ENCODE results near the gene KIAA1549. TPM values are rescaled to one million over a fixed set of nuclear protein-coding genes. Genes with fewer than 3 reads are reported as not detected.

KIAA1549 gene
- total RNA-seq, 3 donors from 2014 or later (not counting 1 experiment from before 2014, with no cell fraction given), result 0.08 to 0.09 (median 0.09) TPM

DNA sequence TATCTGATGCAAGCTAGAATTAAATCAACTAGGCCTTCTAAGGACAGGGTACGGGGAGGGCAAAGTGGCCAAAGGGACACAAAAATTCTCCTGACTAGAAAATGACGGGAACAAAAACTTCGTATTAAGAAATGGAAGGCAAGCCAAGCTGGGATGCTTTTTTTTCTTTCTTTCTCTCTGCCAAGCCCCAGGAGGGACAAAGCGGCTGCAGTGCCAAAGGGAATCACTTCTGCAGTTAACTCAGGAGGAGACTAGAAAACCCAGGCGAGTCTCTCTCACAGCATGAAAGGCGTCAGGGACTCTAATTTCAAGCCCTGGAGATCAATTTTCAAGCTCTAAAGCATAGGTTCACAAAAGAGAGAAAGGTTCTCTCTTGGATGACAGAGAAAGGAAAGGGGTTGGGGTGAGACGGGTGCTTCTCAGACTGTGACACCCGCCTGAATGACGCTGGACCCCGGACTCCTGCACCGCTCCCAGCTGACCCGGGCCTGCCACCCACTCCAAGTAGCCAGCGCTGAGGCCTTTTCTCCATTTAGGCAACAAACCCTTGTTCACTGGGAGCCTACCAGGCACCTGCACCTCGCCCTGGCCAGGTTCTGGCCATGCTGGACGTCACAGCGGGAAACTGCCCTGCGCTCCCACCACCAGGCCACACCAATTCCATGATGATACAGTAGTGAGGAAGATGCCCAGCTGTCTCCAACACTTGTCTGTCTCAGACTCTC, 56.5 kb downstream of the KIAA1549 start:
- no peaks in the 10 kb centered on the region for H3K4me1 Mint-ChIP-seq
- no peaks in the 10 kb centered on the region for H3K4me1 ChIP-seq (ENCODE audit: control insufficient read depth, insufficient read depth, low read length)
- ATAC-seq (no peak), DNase-seq (no peak)
- H3K27me3 Mint-ChIP-seq (ENCODE audit: low read depth in 2 of 2), result peaks cover 0 to 4% of the 10 kb centered on the region in 2 donors
- intact Hi-C loops (cut with micrococcal nuclease), result no loop called here
- H3K4me3 Mint-ChIP-seq, result no peak overlapping the region
- H3K36me3 ChIP-seq (ENCODE audit: control insufficient read depth, insufficient read depth, low read length), result no peaks in the 10 kb centered on the region
- no peaks in the 10 kb centered on the region for H3K36me3 Mint-ChIP-seq
- TF ChIP-seq, protein P1, sequence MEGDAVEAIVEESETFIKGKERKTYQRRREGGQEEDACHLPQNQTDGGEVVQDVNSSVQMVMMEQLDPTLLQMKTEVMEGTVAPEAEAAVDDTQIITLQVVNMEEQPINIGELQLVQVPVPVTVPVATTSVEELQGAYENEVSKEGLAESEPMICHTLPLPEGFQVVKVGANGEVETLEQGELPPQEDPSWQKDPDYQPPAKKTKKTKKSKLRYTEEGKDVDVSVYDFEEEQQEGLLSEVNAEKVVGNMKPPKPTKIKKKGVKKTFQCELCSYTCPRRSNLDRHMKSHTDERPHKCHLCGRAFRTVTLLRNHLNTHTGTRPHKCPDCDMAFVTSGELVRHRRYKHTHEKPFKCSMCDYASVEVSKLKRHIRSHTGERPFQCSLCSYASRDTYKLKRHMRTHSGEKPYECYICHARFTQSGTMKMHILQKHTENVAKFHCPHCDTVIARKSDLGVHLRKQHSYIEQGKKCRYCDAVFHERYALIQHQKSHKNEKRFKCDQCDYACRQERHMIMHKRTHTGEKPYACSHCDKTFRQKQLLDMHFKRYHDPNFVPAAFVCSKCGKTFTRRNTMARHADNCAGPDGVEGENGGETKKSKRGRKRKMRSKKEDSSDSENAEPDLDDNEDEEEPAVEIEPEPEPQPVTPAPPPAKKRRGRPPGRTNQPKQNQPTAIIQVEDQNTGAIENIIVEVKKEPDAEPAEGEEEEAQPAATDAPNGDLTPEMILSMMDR (IDR thresholded peaks at IDR 0.05), result no peak
- WGBS (ENCODE audit: insufficient coverage), result 94% methylated on average over 17 of the region's 17 CpGs
- H3K27ac ChIP-seq (ENCODE audit: low read length), result no peak overlapping the region
- H3K9me3 ChIP-seq (ENCODE audit: control insufficient read depth, insufficient read depth, low read length), result no peaks in the 10 kb centered on the region
- no peak overlapping the region for H3K4me3 ChIP-seq (ENCODE audit: low read length)
- no peaks in the 10 kb centered on the region for H3K9me3 Mint-ChIP-seq
- no peaks in the 10 kb centered on the region for H3K27me3 ChIP-seq (ENCODE audit: control insufficient read depth, insufficient read depth, low read length)
- H3K27ac Mint-ChIP-seq, result no peak overlapping the region

DNA sequence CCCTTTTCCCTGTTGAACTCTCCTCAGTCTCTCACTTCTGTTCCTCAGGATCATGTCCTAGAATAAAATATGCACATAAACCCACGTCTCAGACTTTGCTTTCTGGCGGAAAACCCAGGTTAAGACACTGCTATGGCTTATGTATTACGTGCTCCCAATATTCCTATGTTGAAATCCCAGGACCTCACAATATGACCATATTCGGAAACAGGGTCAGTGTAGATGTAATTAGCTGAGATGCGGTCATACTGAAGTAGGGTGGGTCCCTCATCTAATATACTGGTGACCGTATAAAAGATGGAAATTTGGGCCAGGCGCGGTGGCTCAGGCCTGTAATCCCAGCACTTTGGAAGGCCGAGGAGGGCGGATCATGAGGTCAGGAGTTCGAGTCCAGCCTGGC, 59.9 kb downstream of the KIAA1549 start:
- Mint-ChIP-seq H3K27ac (no peak overlapping the region), H3K9me3 (no peaks in the 10 kb centered on the region), H3K36me3 (no peaks in the 10 kb centered on the region), H3K27me3 (ENCODE audit: low read depth in 2 of 2) (peaks cover 0 to 8% of the 10 kb centered on the region in 2 donors), H3K4me1 (no peaks in the 10 kb centered on the region), H3K4me3 (no peak overlapping the region)
- intact Hi-C loops (cut with micrococcal nuclease), result no loop called here
- ATAC-seq (no peak), DNase-seq (no peak)
- TF ChIP-seq, protein P1 (IDR thresholded peaks at IDR 0.05), result no peak
- Histone ChIP-seq H3K27me3 (ENCODE audit: control insufficient read depth, insufficient read depth, low read length) (no peaks in the 10 kb centered on the region), H3K27ac (ENCODE audit: low read length) (no peak overlapping the region), H3K9me3 (ENCODE audit: control insufficient read depth, insufficient read depth, low read length) (no peaks in the 10 kb centered on the region), H3K4me3 (ENCODE audit: low read length) (no peak overlapping the region), H3K4me1 (ENCODE audit: control insufficient read depth, insufficient read depth, low read length) (no peaks in the 10 kb centered on the region), H3K36me3 (ENCODE audit: control insufficient read depth, insufficient read depth, low read length) (no peaks in the 10 kb centered on the region)
- WGBS (ENCODE audit: insufficient coverage), result 94% methylated on average over 11 of the region's 11 CpGs

DNA sequence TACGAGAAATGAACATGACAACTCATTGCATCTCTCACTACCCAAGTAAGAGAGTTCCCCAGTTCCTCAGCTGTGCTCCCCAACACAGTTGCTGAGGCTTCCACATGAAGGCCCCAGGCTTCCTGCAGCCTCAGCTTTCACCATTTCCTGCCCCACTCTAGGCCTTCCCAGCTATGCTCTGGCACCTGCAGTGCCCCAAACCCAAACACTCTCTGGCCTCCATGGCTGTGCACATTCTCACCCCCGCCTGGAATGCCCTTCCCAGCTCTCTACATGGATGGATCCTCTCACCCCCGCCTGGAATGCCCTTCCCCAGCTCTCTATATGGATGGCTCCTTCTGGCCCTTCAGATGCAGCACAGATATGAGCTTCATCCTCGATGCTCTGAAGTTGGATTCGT, 61.3 kb downstream of the KIAA1549 start:
- H3K36me3 Mint-ChIP-seq, result no peaks in the 10 kb centered on the region
- Histone ChIP-seq H3K4me1 (ENCODE audit: control insufficient read depth, insufficient read depth, low read length) (no peaks in the 10 kb centered on the region), H3K27ac (ENCODE audit: low read length) (no peak overlapping the region), H3K4me3 (ENCODE audit: low read length) (no peak overlapping the region), H3K36me3 (ENCODE audit: control insufficient read depth, insufficient read depth, low read length) (no peaks in the 10 kb centered on the region), H3K27me3 (ENCODE audit: control insufficient read depth, insufficient read depth, low read length) (no peaks in the 10 kb centered on the region), H3K9me3 (ENCODE audit: control insufficient read depth, insufficient read depth, low read length) (no peaks in the 10 kb centered on the region)
- TF ChIP-seq, protein P1 (IDR thresholded peaks at IDR 0.05), result no peak
- intact Hi-C loops (cut with micrococcal nuclease), result no loop called here
- peaks cover 11% of the 10 kb centered on the region in 2 donors for H3K27me3 Mint-ChIP-seq (ENCODE audit: low read depth in 2 of 2)
- ATAC-seq (no peak), DNase-seq (peak in 1 of 2 donors; percentile 20)
- H3K4me1 Mint-ChIP-seq, result no peaks in the 10 kb centered on the region
- H3K4me3 Mint-ChIP-seq, result no peak overlapping the region
- H3K9me3 Mint-ChIP-seq, result no peaks in the 10 kb centered on the region
- WGBS (ENCODE audit: insufficient coverage), result 78% methylated on average over 5 of the region's 5 CpGs
- no peak overlapping the region for H3K27ac Mint-ChIP-seq

DNA sequence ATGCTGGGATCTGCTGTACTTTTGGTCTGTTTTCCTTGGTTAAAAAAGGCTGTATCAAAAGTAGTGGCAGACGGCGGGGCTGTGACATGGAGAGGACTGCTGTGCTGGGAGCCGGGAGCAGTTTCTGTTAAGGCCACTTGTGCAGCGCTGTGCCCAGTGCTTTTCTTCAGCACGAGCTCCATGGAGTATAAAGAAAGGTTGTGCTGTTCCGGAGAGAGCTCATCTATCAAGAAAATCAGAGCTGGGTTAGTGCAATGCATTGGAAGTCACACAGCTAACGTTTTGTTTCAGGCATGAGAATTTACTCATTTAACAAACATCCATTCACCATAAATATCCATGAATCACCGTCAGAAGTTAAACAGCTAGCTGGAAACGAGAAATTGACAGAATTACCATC, 62.0 kb downstream of the KIAA1549 start:
- no peak for ATAC-seq
- H3K4me1 Mint-ChIP-seq, result no peaks in the 10 kb centered on the region
- 88% methylated on average over 9 of the region's 9 CpGs for WGBS (ENCODE audit: insufficient coverage)

More for the DNA sequence above, 62.0 kb downstream of the KIAA1549 start:
- no peak for DNase-seq
- intact Hi-C loops (cut with micrococcal nuclease), result no loop called here
- no peaks in the 10 kb centered on the region for H3K9me3 ChIP-seq (ENCODE audit: control insufficient read depth, insufficient read depth, low read length)
- Mint-ChIP-seq H3K27ac (no peak overlapping the region), H3K36me3 (no peaks in the 10 kb centered on the region), H3K4me3 (no peak overlapping the region), H3K9me3 (no peaks in the 10 kb centered on the region), H3K27me3 (ENCODE audit: low read depth in 2 of 2) (peaks cover 12 to 18% of the 10 kb centered on the region in 2 donors)
- H3K36me3 ChIP-seq (ENCODE audit: control insufficient read depth, insufficient read depth, low read length), result no peaks in the 10 kb centered on the region
- no peak overlapping the region for H3K4me3 ChIP-seq (ENCODE audit: low read length)
- H3K27ac ChIP-seq (ENCODE audit: low read length), result no peak overlapping the region
- TF ChIP-seq, protein P1 (IDR thresholded peaks at IDR 0.05), result no peak
- H3K4me1 ChIP-seq (ENCODE audit: control insufficient read depth, insufficient read depth, low read length), result no peaks in the 10 kb centered on the region
- no peaks in the 10 kb centered on the region for H3K27me3 ChIP-seq (ENCODE audit: control insufficient read depth, insufficient read depth, low read length)

All from natural killer cell (primary cell).